ENCODE data around the gene PPP1R1A.

PPP1R1A gene

GRCh38 chr12:54587315-54587873 is 1.1 kb downstream of the PPP1R1A start:
- H3K4me3 ChIP-seq (replicated peaks; ENCODE audit: low read depth, low read length), result no peak overlapping the region
- no peak for TF ChIP-seq CTCF (IDR thresholded peaks at IDR 0.05; ENCODE audit: insufficient read depth, low read length, poor library complexity, severe bottlenecking)
- no peak for DNase-seq (ENCODE audit: extremely low read depth, insufficient read length)
- no peaks in the 10 kb centered on the region for H3K36me3 ChIP-seq (ENCODE audit: control insufficient read depth, insufficient read depth, low read length)
- H3K27me3 ChIP-seq (replicated peaks; ENCODE audit: control insufficient read depth, insufficient read depth, low read length), result peaks cover 9% of the 10 kb centered on the region

GRCh38 chr12:54586620-54587019 is 1.8 kb downstream of the PPP1R1A start:
- H3K27me3 ChIP-seq (replicated peaks; ENCODE audit: control insufficient read depth, insufficient read depth, low read length), result peaks cover 7% of the 10 kb centered on the region
- H3K36me3 ChIP-seq (ENCODE audit: control insufficient read depth, insufficient read depth, low read length), result no peaks in the 10 kb centered on the region
- no peak for TF ChIP-seq CTCF (IDR thresholded peaks at IDR 0.05; ENCODE audit: insufficient read depth, low read length, poor library complexity, severe bottlenecking)
- DNase-seq (ENCODE audit: extremely low read depth, insufficient read length), result no peak
- H3K4me3 ChIP-seq (replicated peaks; ENCODE audit: low read depth, low read length), result no peak overlapping the region

- no peak overlapping the region for H3K4me3 ChIP-seq (replicated peaks; ENCODE audit: low read depth, low read length)
- no peak for TF ChIP-seq CTCF (IDR thresholded peaks at IDR 0.05; ENCODE audit: insufficient read depth, low read length, poor library complexity, severe bottlenecking)
- H3K36me3 ChIP-seq (ENCODE audit: control insufficient read depth, insufficient read depth, low read length), result no peaks in the 10 kb centered on the region
- no peak for DNase-seq (ENCODE audit: extremely low read depth, insufficient read length)
- H3K27me3 ChIP-seq (replicated peaks; ENCODE audit: control insufficient read depth, insufficient read depth, low read length), result peaks cover 7% of the 10 kb centered on the region
Observed at GRCh38 chr12:54585243-54585642, 3.2 kb downstream of the PPP1R1A start.

DNA sequence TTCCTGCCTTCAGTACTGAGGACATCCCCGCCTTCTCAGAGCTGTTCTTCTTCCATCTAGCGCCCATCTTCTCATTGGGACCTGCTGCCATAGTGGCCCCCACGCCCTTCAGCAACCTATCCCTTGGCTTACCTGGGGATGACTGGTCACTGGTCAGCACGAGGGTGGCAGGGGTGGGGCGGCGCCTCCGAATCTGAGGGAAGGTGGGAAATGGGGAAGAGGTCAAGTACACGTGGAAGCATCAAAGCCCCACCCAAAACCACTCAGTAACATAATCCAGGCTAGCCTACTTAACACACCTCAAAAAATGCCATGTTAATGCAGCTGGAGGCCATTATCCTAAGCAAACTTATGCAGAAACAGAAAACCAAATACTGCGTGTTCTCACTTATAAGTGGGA is 4.3 kb downstream of the PPP1R1A start:
- Histone ChIP-seq H3K27me3 (replicated peaks; ENCODE audit: control insufficient read depth, insufficient read depth, low read length) (peaks cover 3% of the 10 kb centered on the region), H3K36me3 (ENCODE audit: control insufficient read depth, insufficient read depth, low read length) (no peaks in the 10 kb centered on the region), H3K4me3 (replicated peaks; ENCODE audit: low read depth, low read length) (no peak overlapping the region)
- TF ChIP-seq CTCF (IDR thresholded peaks at IDR 0.05; ENCODE audit: insufficient read depth, low read length, poor library complexity, severe bottlenecking), result no peak
- no peak for DNase-seq (ENCODE audit: extremely low read depth, insufficient read length)

GRCh38 chr12:54583726-54584125 is 4.7 kb downstream of the PPP1R1A start:
- Histone ChIP-seq H3K4me3 (replicated peaks; ENCODE audit: low read depth, low read length) (no peak overlapping the region), H3K36me3 (ENCODE audit: control insufficient read depth, insufficient read depth, low read length) (no peaks in the 10 kb centered on the region), H3K27me3 (replicated peaks; ENCODE audit: control insufficient read depth, insufficient read depth, low read length) (peaks cover 3% of the 10 kb centered on the region)
- no peak for DNase-seq (ENCODE audit: extremely low read depth, insufficient read length)
- no peak for TF ChIP-seq CTCF (IDR thresholded peaks at IDR 0.05; ENCODE audit: insufficient read depth, low read length, poor library complexity, severe bottlenecking)

GRCh38 chr12:54581412-54581811 is 7.0 kb downstream of the PPP1R1A start:
- Histone ChIP-seq H3K27me3 (replicated peaks; ENCODE audit: control insufficient read depth, insufficient read depth, low read length) (no peaks in the 10 kb centered on the region), H3K4me3 (replicated peaks; ENCODE audit: low read depth, low read length) (no peak overlapping the region), H3K36me3 (ENCODE audit: control insufficient read depth, insufficient read depth, low read length) (peaks cover 2% of the 10 kb centered on the region)
- no peak for DNase-seq (ENCODE audit: extremely low read depth, insufficient read length)
- TF ChIP-seq CTCF (IDR thresholded peaks at IDR 0.05; ENCODE audit: insufficient read depth, low read length, poor library complexity, severe bottlenecking), result no peak

All from GM06990 (cell line).